SK-N-MC (cell line): Measurements from ENCODE around the gene PRKN.

Experiments
- EZH2 ChIP-seq: fragments of 200-600 bp; sonication (generic); IDR thresholded peaks from one replicate; pipeline ENCODE4 v1.6.1; 2017; ENCODE audit warnings: antibody characterized with exemption
- FOXP2 ChIP-seq: optimal IDR thresholded peaks from 2 replicates; pipeline ENCODE3; 2011; ENCODE audit warnings: mild to moderate bottlenecking, moderate library complexity; ENCODE audit not compliant: insufficient read depth; ENCODE audit errors: extremely low read length, control extremely low read depth
- POLR2AphosphoS5 ChIP-seq: IDR thresholded peaks from 2 replicates; pipeline ENCODE4 v1.6.1; 2012; ENCODE audit warnings: mild to moderate bottlenecking, low read depth, low read length, borderline replicate concordance

- TF ChIP-seq EZH2, result no peak
- TF ChIP-seq FOXP2, result no peak
- no peak for TF ChIP-seq POLR2AphosphoS5
Measured at GRCh38 chr6:162441991-162442390, 285.6 kb downstream of the PRKN start.
